ENCODE measurements around the gene UNG. TPM values are rescaled to one million over a fixed set of nuclear protein-coding genes. Genes with fewer than 3 reads are reported as not detected.
"Not testable (repeated sequence)": the region's sequence is repeated elsewhere in the genome, so short reads cannot be mapped to it uniquely, and the experiment has no call there.

UNG gene
- 102 TPM for polyA plus RNA-seq (2012; ENCODE audit: insufficient read depth, insufficient read length)

DNA sequence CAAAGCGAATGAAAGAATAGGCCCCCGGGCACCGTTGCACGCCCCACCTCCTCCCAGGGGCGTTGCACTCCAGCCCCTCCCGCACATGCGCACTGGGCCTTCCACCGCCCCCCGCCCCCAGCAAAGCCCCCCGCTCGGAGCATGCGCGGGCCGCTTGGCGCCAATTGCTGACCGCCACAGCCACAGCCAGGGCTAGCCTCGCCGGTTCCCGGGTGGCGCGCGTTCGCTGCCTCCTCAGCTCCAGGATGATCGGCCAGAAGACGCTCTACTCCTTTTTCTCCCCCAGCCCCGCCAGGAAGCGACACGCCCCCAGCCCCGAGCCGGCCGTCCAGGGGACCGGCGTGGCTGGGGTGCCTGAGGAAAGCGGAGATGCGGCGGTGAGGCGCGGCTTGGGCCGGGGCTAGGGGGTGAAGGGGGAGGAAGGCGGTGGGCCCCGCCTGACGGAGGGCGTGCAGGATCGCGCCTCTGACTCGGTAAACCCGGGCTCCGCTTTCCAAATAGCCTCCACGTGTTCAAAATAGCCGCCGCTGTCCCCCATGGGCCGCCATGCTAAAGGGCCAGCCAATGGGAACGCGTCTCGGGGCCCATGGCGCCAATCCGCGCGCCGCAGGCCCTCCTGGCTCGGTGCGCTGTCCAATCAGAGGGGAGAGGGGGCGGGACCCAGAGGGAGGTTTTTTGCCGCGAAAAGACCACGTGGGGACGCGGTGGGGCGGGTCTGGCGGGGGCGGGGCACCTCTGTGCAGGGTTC is at the start of gene UNG:
Gene UNG (plus strand): TSS at position 163 of the 748 bp plus-strand sequence. CDS start 83 bp downstream, at position 246.
- DNase-seq (ENCODE audit: low read depth, low spot score) = peak; percentile 91
- H3K4me3 ChIP-seq (ENCODE audit: low read length) = peak within 1 kb of the TSS; percentile 77

DNA sequence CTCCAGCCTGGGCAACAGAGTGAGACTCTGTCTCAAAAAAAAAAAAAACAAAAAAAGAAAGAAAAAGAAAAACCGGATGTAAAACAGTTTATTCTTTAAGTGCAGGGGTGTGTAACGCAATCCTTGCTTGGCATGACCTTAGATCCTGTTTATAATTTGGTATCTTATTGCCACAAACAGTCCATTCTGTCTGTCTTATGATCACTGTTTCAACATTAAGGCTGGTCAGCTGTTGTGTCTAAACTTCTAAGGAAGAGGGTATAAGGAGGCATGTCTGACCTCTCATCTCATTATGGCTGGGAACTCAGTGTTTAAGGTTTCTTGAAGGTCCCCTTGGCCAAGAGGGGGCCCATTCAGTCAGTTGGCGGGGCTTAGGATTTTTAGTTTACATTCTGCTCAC is 48.7 kb upstream of the UNG start:
- DNase-seq (ENCODE audit: low read depth, low spot score); H3K4me3 ChIP-seq (ENCODE audit: low read length): not testable (repeated sequence)

DNA sequence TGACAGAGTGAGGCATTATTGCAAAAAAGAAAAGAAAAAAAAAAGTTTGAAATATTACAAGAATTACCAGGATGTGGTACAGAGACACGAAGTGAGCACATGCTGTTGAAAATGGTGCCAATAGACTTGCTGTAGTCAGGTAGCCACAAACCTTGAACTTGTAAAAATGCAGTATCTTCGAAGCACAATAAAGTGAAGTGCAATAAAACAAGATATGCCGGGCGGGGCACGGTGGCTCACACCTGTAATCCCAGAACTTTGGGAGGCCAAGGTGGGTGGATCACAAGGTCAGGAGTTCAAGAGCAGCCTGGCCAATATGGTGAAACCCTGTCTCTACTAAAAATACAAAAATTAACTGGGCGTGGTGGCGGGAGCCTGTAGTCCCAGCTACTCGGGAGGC is 47.6 kb upstream of the UNG start:
- DNase-seq (ENCODE audit: low read depth, low spot score); H3K4me3 ChIP-seq (ENCODE audit: low read length): not testable (repeated sequence)

DNA sequence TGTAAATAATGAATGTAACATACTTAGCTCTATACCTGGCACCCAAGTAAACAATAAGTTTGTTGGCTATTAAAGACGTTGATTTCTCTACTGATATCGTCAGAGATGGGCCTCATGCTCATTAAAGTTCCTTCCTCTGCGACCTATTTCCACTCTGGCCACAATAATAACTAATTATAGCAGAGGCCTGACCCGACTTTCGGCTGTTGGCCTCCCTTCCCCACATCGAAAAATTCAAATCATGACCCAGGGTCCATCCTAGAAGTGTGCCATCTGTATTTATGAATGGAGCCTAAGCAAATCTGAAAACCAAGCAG is 45.3 kb upstream of the UNG start:
- peak overlapping the region; percentile 92 for H3K4me3 ChIP-seq (ENCODE audit: low read length)
- DNase-seq (ENCODE audit: low read depth, low spot score) = no peak

DNA sequence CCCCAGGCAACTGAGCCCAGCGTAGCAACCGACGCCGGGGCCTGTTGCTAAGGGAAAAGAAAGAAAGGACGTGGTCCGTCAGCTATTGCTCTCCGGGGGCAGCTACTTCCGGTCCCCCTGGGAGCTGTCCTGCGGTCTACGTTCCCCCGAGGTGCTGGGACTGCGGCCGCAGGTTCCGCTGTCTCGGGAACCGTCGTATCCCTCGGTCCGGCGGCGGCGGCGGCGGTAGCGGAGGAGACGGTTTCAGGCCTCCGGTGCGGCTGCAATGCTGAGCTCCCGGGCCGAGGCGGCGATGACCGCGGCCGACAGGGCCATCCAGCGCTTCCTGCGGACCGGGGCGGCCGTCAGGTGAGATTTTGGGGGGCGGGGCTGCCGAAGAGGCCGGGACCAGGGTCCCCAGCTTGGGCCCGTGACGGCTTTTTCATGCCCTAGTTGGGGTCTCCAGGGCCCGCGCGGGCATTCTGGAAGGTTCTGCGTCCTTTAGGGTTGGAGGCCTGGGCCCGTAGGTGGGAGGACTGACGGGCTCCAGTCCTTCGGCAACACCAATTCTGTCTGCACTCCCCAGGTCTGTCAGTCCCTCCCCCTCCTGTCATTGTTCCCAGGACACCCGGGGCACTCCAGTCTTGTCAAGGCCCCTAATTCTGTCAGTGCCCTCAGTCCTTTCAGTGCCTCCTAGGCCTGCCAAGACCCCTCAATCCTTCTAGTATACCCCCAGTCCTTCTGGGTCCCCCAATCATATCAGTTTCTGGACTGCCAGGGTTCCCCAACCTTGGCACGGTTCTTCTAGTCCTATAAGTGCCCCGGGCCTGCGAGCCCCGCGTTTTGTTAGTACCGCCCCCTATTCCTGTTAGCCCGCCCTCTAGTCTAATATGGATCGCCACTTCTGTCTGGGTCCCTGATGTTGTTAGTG is 44.7 kb upstream of the UNG start, which contains the start of gene USP30:
Gene USP30 (plus strand): TSS at position 163 of the 910 bp plus-strand sequence. CDS start 103 bp downstream, at position 266.
- peak; percentile 87 for DNase-seq (ENCODE audit: low read depth, low spot score)
- H3K4me3 ChIP-seq (ENCODE audit: low read length) = peak within 1 kb of the TSS; percentile 92

DNA sequence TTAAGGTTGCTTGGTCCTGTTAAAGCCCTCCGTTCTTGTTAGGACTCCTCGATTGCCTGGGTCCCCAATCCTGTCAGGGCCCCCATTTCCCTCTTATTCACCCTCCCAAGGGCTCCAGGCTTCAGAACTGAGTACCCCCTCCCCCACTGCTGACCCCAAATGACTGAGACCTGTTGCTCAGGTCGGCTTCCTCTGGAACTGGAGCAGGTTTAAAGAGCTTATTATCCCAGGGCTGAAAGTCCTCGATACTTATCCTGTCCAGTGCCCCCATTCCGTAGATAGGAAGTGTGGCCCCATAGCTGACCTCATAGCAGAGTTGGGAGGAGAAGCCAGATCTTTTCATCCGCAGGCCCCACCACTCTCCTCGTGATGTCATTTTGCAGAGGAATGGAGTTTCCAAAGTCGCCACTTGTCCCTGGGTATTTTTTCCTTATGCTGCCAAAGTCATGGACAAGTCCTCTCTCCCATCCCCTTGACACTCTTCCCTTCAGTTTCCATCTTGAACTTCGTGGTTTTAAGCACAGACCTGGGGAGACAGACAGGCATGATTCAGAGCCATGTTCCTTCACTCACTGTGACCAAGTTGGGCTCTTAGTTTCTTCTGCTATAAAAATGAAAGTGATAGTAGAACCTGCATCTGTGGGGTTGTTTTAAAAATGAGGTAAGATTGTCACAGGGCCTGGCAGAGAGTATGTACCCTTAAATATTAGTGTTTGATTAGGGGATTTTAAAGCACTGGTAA is 43.8 kb upstream of the UNG start:
- H3K4me3 ChIP-seq (ENCODE audit: low read length) = peak overlapping the region; percentile 92
- DNase-seq (ENCODE audit: low read depth, low spot score) = no peak

DNA sequence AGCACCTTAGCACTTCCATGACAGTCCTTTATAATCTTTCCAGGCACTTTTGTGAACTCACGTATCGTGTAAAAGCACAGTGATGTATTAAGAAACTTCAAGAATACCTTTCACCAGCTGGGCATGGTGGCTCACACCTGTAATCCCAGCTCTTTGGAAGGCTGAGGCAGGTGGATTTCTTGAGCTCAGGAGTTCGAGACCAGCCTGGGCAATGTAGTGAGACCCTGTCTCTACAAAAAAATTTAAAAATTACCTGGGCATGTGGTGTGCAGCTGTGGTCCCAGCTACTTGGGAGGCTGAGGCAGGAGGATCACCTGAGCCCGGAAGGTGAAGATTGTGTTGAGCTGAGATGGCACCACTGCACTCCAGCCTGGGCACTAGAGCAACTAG is 43.3 kb upstream of the UNG start:
- DNase-seq (ENCODE audit: low read depth, low spot score); H3K4me3 ChIP-seq (ENCODE audit: low read length): not testable (repeated sequence)

DNA sequence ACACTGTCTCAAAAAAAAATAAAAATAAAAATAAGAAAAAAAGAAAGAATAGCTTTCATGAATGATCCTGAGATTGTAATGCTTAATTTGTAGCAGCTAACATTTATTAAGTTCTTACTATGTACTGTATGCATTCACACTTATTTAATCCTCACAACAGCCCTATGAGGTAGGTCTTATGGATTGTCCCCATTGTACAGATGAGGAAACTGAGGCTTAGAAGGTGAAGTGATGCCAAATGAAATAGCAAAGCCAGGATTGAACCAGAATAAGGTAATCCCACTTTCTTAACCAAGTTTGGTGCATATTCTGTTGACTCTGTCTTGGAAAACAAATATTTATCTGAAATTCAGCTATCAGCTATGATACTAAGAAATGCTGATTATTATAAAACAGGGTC is 42.9 kb upstream of the UNG start:
- no peak overlapping the region for H3K4me3 ChIP-seq (ENCODE audit: low read length)
- no peak for DNase-seq (ENCODE audit: low read depth, low spot score)

DNA sequence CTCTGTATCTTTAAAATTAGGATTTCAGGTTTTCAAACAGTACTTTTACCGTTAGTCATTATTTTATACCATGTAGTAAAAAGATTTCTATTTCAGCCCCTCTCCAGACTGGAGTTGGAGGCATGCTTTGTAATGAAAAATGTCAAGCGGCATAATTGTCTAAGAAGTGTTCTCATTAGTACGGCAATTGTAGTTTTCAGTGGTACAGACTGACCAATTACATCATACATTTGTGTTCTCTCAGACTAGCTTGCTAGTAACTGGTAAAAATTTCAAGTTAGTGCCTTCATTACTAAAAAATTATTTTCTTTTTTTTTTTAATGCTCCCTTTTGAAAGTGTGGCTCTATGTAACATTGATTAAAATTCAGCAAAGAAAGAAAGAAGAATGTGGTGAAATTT is 40.5 kb upstream of the UNG start:
- DNase-seq (ENCODE audit: low read depth, low spot score) = no peak

DNA sequence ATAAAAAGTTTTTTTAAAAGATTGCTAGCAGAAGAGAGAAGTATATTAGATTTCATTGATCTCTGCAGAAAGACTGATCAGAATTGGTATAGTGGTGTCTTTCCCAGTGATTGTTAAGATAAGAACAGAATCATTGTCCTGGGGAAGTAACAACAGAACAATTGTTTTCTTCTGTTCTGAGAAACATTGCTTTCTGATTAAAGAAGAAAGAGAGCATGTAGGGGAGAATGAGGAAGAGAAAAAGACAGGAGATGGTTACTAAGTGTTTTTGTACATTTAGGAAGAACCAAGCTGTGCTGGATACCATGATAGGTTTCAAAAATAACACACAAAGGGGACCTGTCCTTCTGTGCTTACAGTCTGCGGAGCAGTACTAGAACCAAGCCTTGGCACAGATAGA is 40.0 kb upstream of the UNG start:
- DNase-seq (ENCODE audit: low read depth, low spot score) = no peak

More for the DNA sequence above, 40.5 kb upstream of the UNG start:
- no peak overlapping the region for H3K4me3 ChIP-seq (ENCODE audit: low read length)

DNA sequence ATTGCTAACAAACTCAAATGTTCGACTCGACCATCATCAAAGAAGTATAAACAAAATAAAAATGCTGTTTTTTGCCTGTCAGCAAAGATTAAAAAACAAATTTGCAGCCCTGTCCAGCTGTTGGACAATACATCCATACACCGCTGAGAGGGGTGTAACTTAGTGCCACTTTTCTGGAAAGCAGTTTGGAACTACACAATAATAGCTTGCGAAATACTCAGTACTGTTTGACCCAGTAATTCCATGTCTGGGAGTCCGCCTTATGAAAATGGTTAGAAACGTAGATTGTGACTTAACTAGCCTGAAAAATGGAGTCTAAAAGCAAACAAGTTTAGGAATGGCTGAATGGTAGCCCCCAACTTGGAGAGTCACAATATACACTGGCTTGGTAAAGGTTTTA is 38.6 kb upstream of the UNG start:
- no peak overlapping the region for H3K4me3 ChIP-seq (ENCODE audit: low read length)
- DNase-seq (ENCODE audit: low read depth, low spot score) = no peak

More for the DNA sequence above, 40.0 kb upstream of the UNG start:
- no peak overlapping the region for H3K4me3 ChIP-seq (ENCODE audit: low read length)

DNA sequence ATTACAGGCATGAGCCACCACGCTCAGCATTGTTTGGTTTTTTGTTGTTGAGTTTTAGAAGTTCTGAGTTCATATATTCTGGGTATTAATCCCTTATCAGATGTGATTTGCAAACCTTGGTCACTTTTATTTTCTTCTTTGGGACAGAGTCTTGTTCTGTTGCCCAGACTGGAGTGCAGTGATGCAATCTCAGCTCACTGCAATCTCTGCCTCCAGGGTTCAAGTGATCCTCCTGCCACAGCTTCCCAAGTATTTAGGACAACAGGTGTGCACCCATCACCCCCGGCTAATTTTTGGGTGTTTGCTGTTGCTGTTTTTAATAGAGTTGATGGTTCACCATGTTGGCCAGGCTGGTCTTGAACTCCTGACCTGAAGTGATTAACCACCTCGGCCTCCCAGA is 33.3 kb upstream of the UNG start:
- no peak for DNase-seq (ENCODE audit: low read depth, low spot score)
- no peak overlapping the region for H3K4me3 ChIP-seq (ENCODE audit: low read length)

DNA sequence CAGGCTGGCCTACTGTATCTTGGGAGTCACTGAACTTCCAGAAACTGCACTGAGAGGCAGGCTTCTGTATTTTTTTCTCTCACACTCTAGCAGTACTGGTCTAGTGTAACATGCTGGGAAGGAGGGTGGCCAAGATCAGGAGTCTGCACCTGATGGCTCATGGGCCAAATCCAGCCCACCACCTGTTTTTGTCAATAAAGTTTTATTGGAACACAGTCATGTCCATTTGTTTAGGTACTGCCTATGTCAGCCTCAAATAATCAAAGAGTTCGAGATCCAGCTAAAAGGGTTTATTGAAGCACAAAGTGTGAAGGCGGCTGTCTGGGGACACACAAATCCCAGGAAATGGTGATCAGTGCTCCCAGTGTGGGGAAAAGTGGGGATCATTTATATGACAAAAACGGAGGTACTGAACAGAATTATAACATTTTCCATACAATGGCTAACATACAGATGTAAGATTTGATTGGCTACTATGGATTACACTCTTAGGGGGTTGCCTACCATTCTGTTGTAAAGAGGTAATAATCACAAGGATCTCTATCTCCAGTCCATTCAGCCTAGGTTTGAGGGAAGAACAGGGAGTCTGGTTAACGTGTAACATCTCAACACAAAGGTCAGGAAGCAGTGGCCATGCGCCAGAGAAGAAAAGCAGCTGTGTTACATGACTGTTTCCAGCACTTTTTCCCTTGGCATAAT is 32.1 kb upstream of the UNG start:
- DNase-seq (ENCODE audit: low read depth, low spot score) = no peak
- no peak overlapping the region for H3K4me3 ChIP-seq (ENCODE audit: low read length)

DNA sequence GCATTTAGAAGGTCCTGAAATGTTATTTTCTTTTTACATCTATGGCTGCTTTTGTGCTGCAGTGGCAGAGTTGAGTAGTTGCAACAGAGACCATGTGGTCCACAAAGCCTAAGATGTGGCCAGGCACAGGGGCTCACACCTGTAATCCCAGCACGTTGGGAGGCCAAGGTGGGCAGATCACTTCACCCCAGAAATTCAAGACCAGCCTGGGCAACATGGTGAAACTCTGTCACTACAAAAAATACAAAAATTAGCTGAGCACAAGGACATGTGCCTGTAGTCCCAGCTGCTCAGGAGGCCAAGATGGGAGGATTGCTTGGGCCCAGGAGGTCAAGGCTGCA is 31.6 kb upstream of the UNG start:
- DNase-seq (ENCODE audit: low read depth, low spot score) = no peak
- no peak overlapping the region for H3K4me3 ChIP-seq (ENCODE audit: low read length)

DNA sequence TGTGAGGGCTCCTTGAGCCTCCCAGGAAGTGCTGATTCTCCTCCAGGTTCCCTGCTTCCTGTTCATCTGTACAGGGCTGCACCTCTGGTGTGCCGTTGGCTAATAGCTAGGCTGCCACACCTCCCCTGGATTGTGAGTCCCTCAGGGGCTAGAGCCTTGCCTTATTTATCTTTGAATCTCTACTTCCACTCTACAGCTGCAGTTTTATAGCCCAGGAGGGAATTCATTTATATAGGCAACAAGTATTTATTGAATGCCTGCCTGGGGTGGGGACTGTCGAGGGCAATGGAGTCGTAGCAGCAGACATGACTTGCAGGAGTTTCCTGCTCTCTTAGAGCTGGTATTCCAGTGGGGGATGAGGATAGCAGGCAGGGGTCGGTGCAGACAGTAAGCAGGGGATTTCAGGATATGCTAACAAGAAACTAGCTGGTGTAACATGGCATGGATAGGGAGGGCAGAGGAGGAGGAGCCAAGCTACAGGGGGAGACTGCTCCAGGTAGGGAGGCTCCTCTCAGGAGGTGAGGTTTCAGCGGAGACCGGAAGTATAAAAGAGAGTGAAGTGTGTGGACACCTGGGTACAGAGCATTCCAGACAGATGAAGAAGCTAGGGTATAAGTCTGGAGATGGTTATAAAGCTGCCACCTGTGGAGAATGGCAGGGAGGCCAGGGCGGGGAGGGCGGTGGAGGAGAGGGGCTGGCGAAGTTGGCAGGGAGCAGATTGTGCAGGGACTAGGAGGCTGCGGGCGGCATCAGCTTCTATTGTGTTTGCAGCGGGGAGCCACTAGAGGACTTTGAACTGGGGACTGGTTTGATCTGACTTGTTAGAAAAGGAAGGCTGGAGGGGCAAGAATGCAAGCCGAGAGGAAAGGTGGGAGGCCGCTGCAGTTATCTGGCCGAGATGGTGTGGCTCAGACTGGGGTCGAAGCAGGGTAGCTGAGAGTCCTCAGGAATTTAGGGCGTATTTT is 27.8 kb upstream of the UNG start:
- no peak overlapping the region for H3K4me3 ChIP-seq (ENCODE audit: low read length)
- DNase-seq (ENCODE audit: low read depth, low spot score) = no peak

DNA sequence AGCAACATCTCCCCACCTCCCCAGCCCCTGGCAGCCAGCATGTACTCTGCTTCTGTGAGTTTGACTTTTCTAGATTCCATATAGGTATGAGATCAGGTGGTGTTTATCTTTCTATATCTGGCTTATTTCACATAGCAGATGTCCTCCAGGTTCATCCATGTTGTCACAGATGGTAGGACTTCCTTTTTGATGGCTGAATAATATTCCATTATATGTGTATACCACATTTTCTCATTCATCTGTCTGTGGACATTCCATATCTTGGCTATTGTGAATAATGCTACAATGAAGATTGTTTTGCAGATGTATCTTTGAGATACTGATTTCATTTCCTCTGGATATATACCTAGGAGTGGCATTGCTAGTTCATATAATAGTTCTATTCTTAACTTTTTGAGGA is 22.5 kb upstream of the UNG start:
- no peak overlapping the region for H3K4me3 ChIP-seq (ENCODE audit: low read length)
- no peak for DNase-seq (ENCODE audit: low read depth, low spot score)

DNA sequence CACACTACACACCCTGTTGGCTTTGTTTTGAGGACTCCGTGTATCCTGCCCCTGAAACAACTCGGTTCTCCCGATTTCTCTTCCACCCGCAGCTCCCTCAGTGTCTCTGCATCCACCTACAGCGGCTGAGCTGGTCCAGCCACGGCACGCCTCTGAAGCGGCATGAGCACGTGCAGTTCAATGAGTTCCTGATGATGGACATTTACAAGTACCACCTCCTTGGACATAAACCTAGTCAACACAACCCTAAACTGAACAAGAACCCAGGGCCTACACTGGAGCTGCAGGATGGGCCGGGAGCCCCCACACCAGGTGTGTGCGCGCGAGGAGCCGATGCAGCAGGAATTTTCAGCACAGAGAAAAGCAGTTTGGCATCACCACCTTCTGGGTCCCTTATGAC is 14.6 kb upstream of the UNG start:
- no peak overlapping the region for H3K4me3 ChIP-seq (ENCODE audit: low read length)
- DNase-seq (ENCODE audit: low read depth, low spot score) = no peak

DNA sequence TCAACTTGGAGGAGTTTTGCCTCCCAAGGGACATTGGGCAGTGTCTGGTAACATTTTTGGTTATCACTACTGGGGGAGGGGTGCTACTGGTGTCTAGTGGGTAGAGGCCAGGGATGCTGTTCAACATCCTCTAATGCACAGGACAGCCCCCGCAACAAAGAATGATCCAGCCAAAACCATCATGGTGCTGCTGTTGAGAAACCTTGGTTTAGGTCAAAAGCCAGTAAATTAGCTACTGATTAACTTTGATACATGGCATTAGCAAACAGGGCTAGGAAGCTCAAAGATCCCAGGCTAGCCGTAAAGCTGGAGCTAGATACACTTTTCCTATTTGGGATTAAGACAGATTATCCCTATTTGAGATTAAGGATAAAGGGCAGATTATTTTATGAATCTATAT is 13.0 kb upstream of the UNG start:
- no peak overlapping the region for H3K4me3 ChIP-seq (ENCODE audit: low read length)
- DNase-seq (ENCODE audit: low read depth, low spot score) = no peak
